Activated CD4-positive, alpha-beta T cell treated with anti-CD3 and anti-CD28 coated beads, Interleukin-2, Interleukin-6, amounts not matched to agents 100 ng/mL and 50 ng/mL, durations not matched to agents 16 hours and 8 hours (primary cell): Measurements from ENCODE around the gene CASP1.

Experiments used
- DNase-seq: peaks from one replicate; pipeline ENCODE4 v3.0.0-alpha.2; 2020

Gene CASP1

DNA sequence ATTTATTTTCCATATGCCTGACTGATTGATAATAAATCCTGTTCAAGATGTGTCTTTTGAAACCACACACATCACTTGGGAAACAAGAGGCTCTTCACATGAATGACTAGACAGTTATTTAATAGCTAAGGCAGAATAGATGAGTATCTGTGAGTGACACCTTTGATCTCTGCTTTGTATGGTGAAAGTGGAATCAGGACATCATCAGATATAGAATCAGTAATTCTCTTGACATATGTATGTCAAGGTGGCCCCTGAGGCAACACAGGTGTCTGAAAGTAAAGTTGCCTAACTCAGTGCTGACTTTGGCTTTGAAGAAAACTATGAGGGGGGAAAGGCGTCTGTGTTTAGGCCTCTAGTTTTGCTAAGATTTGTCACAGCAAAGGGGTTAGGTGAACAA is 55.1 kb downstream of the CASP1 start:
- DNase-seq = no peak
